Activated T-helper 1 cell treated with Interleukin-2 at 50 U/mL for 16 hours (primary cell): ENCODE data around the gene PRCP.
"Not testable (repeated sequence)": the region's sequence is repeated elsewhere in the genome, so short reads cannot be mapped to it uniquely, and the experiment has no call there.

Experiments
- DNase-seq: peaks from one replicate; pipeline ENCODE4 v3.0.0-alpha.2; 2020; ENCODE audit warnings: low read depth

Gene PRCP

GRCh38 chr11:82900277-82901164 lies at the start of gene PRCP:
PRCP (minus strand) TSS chr11:82900430; CDS start chr11:82900402, 28 bp downstream.
- peak; percentile 87 for DNase-seq

DNA sequence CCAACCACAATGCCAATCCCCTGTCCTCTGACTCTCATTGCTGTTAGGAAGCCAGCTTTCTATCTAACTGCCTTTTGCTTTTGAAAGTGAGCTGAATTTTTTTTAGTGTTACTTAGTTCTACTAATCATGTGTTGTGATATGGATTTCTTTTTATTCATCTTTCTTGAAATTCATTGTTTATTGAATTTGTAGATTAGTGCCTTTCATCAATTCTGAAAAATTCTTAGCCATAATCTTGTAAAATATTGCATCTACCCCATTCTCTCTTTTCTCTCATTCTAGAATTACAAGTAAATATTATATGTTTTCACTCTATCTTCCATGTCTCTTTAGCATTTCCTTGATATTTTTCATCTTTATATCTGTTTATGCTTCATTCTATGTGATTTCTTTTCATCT lies 49.1 kb upstream of the PRCP start:
- no peak for DNase-seq

- no peak for DNase-seq
Observed at GRCh38 chr11:82945682-82946081, 45.5 kb upstream of the PRCP start.

DNA sequence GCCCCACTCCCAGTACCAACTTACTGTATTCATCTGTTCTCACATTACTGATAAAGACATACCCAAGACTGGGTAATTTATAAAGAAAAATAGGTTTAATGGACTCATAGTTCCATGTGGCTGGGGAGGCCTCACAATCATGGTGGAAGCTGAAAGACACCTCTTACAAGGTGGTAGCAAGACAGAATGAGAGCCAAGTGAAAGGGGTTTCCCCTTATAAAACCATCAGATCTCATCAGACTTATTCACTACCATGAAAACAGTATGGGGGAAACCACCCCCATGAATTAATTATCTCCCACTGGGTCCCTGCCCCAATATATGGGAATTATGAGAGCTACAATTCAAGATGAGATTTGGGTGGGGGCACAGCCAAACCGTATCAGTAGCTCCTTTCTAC lies 44.8 kb upstream of the PRCP start:
- DNase-seq, result not testable (repeated sequence)

DNA sequence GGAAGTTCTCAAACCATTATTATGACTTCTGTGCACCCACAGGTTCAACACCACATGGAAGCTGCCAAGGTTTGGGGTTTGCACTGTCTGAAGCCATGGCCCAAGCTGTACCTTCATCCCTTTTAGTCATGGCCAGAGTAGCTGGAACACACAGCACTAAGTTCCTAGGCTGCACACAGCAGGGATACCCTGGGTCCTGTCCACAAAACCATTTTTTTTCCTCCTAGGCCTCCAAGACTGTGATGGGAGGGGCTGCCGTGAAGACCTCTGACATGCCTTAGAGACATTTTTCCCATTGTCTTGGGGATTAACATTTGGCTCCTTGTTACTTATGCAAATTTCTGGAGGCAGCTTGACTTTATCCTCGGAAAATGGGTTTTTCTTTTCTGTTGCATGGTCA lies 44.0 kb upstream of the PRCP start:
- no peak for DNase-seq

DNA sequence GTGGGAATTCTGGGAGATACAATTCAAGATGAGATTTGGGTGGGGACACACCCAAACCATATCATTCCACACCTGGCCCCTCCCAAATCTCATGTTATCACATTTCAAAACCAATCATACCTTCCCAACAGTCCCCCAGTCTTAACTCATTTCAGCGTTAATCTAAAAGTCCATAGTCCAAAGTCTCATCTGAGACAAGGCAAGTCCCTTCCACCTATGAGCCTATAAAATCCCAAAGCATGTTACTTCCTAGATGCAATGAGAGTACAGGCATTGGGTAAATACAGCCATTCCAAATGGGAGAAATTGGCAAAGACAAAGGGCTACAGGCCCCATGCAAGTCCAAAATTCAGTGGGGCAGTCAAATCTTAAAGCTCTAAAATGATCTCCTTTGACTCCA lies 43.2 kb upstream of the PRCP start:
- not testable (repeated sequence) for DNase-seq

DNA sequence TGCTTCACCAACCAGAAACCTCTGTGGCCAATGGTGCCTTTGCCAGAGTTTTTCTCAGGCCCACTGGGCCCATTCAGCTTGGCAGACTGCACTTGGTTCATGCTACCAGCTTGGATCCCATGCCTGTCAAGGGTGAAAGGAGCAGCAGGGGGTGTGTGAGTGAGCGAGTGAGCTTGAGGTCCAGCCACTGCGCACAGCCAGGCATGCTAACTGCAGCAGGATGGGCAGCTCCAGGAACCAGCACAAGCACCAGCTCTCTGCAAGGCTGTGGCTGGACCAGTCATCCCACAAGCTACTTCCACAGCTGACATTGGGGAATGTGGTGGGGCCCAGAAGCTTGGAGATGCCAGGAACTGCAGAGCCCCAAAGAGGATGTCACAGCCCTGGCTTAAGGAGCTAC lies 42.1 kb upstream of the PRCP start:
- no peak for DNase-seq

DNA sequence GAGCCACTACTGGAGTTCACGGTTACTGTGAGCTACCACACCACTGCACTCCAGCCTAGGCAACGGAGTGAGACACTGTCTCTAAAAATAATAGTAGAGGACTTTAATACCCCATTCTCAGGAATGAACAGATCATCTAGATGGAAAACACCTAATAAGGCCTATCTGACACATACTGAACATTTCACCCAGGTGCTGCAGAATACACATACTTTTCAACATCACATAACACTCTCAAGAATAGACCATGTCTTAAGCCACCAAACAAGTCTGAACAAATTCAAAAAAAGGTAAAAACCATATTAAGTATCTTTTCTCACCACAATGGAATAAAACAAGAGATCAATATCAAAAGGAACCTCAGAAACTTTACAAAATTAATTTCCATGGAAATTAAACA lies 39.2 kb upstream of the PRCP start:
- DNase-seq, result no peak

DNA sequence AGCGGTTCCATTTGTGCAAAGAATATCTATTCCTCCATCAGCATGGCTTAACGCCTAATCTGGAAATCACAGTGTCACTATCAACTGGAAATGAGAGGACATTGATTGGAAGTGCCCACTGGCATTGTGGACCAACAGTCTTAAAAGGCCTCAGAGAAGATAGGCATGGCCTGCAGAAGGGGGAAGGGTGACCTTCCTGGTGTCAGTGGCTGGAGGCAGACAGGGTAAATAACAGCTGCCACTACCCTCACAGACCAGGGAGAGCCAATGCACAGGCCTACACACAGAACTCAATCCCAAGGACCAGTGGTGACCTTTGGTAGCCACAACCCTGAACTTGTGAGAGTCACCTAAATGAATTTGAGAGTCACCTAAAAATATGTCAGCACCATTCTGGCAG lies 37.3 kb upstream of the PRCP start:
- DNase-seq, result no peak

DNA sequence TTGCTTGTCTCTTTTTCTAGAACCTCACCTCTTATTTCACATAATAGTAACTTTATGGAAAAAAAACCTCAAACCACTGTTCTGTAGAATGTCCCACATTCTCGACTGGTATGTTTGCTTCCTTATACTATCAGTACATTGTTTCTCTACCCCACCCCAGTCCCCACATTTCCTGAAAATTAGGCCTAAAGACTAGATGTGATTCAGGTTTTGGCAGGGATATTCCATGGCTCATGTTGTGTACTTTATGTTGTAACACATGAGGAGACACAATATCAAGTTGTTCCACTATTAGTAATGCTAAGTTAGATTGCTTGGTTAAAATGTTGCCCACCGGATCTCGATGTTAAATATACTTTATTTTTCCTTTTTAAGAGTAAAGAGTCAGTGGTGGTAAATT lies 36.0 kb upstream of the PRCP start:
- DNase-seq, result no peak

GRCh38 chr11:82932564-82932963 lies 32.3 kb upstream of the PRCP start:
- no peak for DNase-seq

DNA sequence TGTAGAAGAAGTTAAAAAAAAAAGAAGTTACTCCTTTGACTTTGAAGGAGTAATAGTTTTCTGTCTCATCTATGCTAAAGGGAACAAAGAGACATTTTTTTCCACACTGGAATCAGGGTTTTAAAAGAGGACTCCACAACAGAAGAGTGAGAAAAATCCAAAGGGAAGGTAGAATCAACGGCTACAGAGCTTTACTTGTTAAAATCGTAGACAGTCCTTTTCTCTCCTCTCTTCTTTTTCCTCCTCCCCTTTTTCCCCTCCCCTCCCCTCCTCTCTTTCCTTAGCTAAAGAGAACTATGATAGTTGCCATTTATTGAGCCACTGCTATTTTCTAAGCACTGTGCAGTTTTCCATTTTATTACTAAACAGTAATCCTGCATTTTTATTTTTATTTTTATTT lies 30.5 kb upstream of the PRCP start:
- no peak for DNase-seq

- no peak for DNase-seq
Observed at GRCh38 chr11:82930229-82930628, 30.0 kb upstream of the PRCP start.

GRCh38 chr11:82929121-82929520 lies 28.9 kb upstream of the PRCP start:
- DNase-seq, result no peak

GRCh38 chr11:82927264-82927880 lies 27.1 kb upstream of the PRCP start:
- no peak for DNase-seq

DNA sequence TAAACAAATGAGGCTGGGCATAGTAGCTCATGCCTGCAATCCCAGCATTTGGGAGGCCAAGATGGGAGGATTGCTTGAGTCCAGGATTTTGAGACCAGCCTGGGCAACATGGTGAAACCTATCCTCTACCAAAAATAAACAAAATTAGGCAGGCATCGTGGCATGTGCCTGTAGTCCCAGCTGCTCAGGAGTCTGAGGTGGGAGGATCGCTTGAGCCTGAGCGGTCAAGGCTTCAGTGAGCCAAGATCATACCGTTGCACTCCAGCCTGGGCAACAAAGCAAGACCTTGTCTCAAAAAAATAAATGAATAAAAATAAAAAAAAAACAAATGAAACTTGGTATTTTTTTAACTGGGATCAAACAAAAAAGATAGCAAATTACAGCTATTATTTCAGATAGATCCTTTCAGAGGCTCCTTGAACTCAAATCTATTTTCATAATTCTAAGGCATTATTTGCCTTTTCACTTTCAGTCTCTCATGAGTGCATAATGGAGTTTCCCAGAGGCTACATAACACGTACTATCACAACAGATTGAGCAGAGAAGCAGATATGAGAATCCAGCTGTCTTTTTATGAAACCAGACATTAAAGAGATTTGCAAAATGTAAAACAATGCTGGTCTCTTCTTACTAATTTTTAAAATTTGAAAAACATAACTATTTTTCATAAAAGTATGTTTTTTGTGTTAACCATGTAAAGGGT lies 24.4 kb upstream of the PRCP start:
- DNase-seq, result no peak

GRCh38 chr11:82922396-82923173 lies 22.4 kb upstream of the PRCP start:
- not testable (repeated sequence) for DNase-seq

- not testable (repeated sequence) for DNase-seq
Observed at GRCh38 chr11:82920227-82920626, 20.0 kb upstream of the PRCP start.

DNA sequence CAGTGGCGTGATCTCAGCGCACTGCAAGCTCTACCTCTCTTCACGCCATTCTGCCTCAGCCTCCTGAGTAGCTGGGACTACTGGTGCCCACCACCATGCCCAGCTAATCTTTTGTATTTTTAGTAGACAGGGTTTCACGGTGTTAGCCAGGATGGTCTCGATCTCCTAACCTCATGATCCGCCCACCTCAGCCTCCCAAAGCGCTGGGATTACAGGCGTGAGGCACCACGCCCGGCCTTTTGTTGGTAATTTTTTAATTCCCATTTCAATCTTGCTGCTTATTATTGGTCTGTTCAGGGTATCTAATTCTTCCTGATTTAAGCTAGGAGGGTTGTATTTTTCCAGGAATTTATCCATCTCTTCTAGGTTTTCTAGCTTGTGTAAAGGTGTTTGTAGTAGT lies 19.6 kb upstream of the PRCP start:
- not testable (repeated sequence) for DNase-seq

DNA sequence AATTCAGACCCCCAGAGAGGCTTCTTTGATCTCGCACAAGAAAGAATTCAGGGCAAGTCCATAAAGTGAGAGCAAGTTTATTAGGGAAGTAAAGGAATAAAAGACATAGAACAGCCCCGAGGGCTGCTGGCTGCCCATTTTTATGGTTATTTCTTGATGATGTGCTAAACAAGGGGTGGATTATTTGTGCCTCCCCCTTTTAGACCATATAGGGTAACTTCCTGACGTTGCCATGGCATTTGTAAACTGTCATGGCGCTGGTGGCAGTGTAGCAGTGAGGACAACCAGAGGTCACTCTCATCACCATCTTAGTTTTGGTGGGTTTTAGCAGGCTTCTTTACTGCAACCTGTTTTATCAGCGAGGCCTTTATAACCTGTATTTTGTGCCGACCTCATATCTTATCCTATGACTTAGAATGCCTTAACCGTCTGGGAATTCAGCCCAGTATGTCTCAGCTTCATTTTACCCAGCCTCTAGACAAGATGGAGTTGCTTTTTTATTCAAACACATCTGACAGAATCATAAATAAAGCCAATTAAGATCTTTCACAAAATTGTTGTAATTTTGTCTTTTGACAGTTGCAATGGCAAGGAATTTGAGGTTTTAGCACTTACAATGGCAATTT lies 8.9 kb upstream of the PRCP start:
- DNase-seq, result no peak

GRCh38 chr11:82908311-82908710 lies 8.1 kb upstream of the PRCP start:
- DNase-seq, result no peak

- DNase-seq, result no peak
Observed at GRCh38 chr11:82907371-82907770, 7.1 kb upstream of the PRCP start.
